ENCODE results near the gene P2RY6.

P2RY6 gene

DNA sequence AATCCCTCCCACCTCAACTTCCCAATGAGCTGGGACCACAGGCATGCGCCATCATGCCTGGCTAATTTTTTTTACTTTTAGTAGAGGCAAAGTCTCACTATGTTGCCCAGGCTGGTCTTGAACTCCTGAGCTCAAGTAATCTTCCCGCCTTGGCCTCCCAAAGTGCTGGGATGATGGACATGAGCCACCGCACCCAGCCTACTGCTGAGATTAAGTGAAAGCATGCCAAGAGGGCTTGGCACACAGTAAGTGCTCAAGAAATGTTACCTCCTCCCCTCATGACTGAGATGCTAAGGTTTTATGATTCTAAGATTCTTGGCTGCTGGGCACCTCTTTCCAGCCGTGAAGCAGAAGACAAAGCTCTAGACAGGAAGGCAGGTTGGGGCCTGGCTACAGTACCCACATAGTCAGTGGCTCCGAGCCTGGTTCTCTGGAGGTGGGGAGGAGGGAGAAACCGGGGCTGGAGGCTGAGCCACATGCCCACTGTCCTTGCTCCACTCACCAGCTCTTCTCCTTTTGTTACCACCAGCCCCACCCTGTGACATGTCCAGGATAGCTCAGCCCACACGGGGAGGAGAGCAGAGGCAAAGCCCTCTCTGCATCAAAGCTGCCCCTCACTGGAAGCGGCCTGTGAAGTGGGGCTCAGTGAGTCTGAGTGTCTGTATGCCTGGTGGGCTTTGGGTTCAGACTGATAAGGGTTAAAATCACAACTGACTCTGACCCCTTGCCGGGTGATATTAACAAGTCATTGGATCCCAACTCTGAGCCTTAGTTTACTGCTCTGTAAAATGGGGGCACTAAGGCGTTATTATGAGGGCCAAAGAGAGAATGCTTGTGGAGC is 48.8 kb downstream of the P2RY6 start:
- DNase-seq: no peak

DNA sequence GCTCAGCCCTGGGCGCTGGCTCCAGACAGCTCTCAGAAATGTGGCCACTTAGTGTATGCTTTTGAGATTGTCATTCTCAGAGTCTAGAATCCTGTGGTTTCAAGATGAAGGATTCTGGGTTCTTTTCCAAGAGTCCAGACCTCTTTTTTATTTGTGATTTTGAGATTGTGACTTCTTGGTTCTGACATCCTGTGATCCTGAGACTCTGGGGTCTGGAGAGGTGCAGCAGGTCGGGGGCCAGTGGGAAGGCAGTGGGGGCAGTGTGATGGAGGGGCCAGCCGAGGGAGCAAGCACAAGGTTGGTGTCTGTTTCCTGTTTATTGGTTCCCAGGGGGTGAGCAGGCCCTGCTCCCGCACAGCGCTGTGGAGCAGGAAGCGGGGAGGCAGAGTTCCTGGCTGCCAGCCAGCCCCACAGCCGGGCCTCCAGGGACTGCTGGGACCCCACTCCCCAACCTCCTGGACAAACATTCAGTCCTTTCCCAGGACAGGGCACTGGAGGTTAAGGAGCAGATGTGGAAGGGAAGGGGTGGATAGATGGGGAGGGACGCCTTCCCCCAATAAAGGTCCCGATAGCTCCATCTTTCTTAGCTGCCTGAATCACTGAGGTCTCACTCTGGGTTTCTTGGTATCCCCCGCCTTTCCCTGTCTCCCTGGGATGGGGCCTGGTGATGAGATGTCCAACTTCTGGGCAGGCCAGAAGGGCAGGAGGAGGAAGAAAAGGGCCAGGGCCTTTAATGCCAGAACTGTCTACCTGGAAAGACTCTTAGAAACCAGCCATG is 49.7 kb downstream of the P2RY6 start:
- DNase-seq: peak; percentile 28

DNA sequence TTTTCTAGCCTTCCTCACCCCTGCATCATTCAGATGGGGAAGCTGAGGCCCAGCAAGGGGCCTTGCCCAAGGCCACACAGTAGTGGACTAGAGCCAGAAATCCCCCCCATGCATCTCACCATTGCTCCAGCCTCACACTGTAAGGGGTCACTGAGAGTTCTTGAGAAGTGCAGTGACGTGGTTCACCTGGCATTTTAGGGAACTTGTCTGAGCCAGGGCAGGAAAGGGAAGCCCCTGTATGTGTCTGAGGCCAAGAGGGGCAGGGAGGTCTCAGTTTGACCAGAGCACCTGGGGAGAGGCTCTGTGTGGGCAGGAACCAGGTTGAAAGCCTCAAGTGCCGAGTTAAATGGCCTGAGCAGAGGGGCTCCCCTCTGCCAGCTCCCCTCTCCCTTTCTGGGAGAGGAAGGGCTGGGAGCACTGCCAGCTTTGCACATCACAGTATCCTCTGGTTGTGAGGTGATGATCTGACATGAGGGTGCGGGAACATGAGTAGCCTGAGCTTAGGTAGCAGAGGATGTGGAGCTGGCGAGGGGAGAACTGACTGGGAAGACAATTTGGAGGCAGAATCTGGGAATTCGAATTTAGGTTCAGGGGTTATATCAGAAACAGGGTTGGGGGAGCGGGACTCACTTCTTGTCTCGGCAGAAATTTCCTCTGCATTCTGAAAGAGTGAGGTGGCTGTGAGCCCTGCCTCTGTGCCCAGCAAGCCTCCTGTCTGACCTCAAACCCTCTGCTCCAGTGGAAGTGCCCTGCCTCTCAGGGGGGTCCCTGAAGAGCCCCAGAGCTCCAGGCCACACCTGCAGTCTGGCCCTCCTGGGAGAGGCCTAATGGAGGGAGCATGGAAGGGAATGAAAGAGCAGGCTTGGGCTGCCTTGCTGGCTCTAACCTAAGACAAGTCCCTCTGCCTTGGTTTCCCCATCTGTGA is 50.5 kb downstream of the P2RY6 start:
- no peak for DNase-seq

- no peak for DNase-seq
Measured at GRCh38 chr11:73323464-73323863, 51.3 kb downstream of the P2RY6 start.

- no peak for DNase-seq
Measured at GRCh38 chr11:73324116-73324515, 52.0 kb downstream of the P2RY6 start.

GRCh38 chr11:73324665-73325035 is 52.5 kb downstream of the P2RY6 start:
- DNase-seq: no peak

DNA sequence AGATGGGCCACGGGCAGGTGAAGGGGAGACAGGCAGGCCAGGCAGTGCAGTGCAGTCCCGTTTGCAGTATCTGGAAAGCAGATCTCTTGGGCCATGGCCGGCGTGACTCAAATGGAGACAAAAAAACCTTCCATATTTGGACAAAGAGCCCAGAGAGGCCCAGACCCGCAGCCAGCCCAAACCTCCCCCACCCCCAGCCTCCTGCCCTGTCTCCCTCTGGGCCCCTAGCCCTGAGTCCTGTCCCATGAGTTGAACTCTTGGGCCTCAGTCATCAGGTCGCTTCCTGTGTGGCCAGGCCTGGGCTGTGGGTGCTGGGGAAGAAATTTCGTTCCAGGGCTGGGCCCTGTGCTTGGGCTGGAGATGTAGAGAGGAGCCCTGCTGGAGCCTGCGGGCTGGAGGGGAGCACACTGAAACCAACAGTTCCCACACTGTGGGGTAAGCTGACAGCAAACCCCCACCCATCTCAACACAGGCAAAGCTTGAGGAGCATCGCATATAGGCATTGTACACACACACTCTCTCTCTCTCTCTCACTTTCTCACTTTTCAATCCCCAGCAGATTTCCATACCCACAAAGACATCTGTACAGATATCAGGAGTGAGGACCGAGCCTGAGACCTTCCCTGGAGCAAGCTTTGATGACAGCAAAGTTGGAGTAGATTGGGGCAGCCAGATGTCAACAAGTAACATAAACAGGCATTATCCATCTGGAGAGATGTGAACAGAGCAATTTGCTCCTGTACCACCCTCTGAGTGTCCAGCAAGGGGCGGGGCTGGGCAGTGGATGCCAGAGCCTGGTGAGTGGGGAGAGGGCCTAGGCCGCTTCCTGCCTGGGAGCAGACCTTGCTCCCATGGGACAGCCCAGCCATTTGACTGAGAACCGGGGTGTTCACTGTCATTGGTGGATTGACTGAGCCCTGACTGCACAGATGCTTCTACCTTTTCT is 53.2 kb downstream of the P2RY6 start:
- DNase-seq: no peak

DNA sequence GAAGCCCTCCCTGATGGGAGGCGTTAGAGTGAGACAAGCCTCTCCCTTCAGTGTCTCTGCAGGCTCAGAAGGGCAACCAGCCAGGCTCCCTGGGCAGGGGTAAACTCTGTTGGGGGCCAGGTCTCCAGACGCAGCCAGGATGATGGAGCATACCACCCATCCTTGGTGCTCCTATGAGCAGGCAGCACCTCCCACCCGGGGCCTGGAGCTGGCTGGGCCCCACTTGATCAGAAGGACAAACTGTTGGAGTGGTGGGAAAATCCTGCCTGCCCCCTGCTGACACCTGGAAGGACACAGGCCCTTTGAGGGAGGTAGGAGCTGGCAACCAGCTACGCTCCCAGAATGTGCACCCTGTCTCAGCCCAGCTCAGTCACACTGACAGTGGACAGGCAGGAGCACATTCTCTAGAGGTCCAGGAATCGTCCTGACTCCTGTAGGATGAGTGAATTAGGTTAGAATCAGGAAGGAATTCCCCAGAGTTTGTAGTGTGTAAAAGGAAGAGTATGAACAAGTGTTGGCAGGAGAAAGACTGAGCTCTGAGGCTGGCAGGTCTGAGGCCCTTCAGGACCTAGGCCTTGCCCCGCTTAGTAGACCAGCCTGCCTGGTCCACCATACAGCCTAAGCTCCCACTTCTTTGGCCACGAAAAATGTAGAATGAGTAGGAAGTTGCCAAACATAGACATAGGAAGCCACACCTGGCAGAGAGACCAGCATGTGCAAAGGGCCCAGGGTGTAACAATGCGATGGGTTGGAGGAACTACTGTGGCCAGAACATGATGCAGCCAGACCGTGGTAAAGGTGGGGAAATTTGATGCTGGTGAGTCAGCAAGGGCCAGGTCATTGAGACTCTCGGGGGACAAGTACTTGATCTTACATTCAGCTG is 55.0 kb downstream of the P2RY6 start:
- DNase-seq: no peak

GRCh38 chr11:73327812-73328364 is 55.8 kb downstream of the P2RY6 start:
- no peak for DNase-seq

- DNase-seq: no peak
Measured at GRCh38 chr11:73330569-73331093, 58.5 kb downstream of the P2RY6 start.

GRCh38 chr11:73331138-73331916 is 59.2 kb downstream of the P2RY6 start:
- DNase-seq: no peak

DNA sequence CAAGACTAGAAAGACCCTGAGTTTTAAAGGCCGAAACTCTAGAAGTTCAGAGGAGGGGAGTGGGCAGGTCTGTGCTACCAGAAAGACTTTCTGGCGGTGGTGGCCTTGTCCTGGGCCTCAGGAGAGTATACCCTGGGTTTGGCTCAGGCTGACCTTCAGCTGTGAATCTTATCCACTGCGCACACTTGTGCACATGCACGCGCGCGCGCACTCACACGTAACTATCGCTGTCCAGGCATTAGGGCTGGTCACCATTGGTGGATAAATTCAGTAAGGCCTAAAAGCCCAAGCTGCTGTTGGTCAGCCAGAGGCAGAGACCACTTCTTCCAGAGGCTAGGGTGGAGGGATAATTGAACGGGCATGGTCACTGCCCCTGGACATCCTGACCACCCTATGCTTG is 61.0 kb downstream of the P2RY6 start:
- no peak for DNase-seq

GRCh38 chr11:73333640-73334383 is 61.7 kb downstream of the P2RY6 start:
- no peak for DNase-seq

DNA sequence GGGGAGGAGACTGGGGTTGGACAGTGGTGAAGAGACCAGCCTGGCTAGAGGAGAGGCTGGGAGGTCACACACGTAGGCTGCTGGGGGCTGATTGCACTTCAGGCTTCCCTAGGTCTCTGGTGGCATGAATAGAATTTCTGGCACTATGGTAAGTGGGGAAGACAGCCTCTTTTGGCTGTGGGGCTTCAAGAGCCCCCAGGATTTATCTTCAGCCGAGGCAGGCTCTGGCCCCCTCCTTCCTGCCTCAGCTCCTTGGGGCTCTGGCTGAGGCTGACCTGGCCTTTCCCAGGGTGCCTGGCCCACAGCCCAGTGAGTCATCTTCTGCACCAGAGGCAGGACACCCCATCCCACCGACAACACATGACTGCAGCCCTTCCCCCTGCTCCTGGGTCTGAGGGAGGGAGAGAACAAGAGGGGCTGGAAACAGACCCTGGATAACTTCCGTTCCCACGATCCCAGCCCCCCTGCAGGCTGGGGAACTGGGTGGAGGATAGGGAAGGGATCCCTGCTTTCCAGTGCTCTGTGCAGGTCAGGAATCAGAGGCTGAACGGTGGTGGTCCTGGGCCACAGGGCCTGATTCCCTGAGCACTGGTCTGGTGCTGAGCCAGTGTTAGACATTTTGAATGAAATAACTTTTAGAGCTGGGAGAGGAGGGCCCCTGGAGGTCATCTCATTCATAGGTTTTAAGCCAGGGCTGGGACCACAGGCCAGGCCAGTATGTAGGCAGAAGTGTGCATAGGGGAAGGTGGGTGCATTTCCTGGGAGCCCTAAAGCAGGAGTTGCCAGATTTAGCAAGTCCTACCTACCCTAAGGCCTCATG is 62.5 kb downstream of the P2RY6 start:
- DNase-seq: no peak

DNA sequence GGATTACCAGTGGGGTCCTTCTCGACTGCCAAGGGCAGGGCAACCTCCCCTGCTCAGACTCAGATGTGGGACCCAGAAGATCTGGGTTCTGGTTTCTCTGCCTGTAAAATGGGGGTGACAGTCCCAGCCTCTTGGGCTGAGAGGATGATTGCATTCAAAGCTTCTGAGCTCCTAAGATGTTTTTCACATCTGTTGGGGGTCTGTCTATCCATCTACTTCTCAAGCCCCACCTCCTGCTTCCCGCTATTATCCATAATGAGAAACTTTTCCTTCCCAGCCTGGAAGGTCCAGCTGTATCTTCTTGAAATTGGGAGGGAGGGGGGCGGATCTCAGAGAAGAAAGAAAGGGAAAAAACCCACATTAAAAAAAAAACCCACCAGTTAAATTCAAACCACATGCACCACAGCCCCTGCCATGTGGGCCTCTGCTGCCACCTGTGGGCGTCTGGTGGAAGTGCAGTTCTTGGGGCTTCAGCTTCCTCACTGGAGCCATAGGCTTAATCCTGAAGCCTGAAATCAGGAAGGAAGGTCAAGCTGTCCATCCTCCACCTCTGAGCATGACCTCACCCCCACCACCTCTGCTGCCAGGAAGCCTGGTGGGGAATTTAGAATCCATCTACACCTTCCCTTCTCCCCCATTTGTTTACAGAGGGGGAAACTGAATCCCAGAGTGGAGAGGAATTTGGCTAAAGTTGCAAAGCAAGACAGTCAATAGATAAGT is 63.2 kb downstream of the P2RY6 start:
- DNase-seq: peak; percentile 28

- no peak for DNase-seq
Measured at GRCh38 chr11:73337846-73338245, 65.7 kb downstream of the P2RY6 start.

DNA sequence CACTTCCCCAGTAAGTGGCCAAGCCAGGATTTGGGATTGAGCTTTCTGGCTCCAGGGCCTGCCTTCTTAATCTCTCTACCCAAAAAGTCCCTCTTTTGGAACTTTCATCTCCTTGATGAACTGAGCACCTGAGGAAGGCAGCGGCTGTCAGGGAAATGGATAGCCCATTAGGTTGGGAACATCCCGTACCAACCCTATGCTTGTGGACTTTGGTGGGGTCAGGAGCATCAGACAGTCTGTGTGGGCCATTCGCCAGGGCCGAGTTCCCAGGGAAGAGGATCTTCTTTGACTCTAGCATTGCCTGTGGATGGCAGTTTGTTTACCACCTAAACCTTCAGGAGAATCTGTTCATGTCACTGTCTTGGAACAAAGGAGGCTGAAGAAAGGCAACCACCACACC is 66.1 kb downstream of the P2RY6 start:
- no peak for DNase-seq

Data from DMS153 (cell line).